Stimulated activated CD8-positive, alpha-beta memory T cell treated with anti-CD3 and anti-CD28 coated beads, Interleukin-12 subunit alpha, Interleukin-12 subunit beta, amount 100 ng/mL, for 24 hours (primary cell): ENCODE measurements around the gene PTPN2.

Source experiments
- DNase-seq: peaks from one replicate; pipeline ENCODE4 v3.0.0-alpha.2; 2020; ENCODE audit errors: extremely low read depth

Gene PTPN2

DNA sequence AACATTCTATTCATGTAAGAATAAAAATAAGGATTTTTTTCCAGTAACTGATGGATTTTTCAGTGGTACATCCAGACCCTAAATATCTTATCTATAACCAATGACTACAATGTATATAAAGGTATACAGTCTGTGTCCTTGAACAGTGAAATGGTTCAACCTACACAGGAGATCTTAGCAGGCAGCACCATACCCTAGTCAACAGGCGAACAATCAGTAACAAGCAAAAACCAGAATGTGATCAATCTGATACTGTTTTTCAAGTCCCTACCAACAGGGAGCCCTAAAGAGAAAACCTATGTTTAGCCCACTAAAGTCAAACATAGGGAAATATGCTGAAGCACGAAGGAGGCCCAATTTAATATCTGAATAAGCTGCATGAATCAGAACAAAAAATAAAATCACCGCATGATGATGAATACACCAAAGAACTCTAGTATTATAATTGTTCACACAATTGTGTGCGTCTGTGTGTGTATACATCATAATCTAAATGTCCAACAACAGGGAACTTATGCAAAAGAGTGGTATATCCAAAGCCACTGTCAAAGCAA lies 26.0 kb downstream of the PTPN2 start:
- DNase-seq, result no peak

DNA sequence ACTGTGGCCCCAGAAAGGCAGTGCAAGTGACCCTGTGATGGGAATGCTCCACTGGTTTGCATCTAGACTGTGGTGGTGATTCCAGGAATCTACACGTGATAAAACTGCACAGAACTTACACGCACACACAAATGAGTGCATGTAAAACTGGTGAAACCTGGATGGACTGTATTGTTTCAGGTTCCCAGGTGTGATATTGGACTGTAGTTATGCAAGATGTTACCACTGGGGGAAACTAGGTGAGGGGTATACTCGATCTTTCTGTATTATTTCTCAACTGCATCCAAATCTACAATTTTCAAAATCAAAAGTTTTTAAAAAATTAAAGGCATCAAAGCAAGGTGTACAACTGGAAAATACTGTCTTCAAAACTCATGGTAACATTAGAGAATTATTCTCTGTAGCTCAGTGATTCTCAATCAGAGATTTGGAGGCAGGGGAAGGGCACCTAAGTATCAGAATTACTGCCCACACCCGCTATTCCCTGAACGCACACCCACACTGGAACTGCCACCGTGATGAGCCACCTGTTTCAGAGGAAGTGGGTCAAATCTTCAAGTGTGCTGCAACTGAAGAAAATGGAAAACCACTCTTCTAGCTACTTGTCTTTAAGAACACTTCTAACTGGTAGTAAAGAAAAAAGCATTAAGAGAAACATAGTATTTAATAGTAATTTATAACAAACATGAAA lies 26.7 kb downstream of the PTPN2 start:
- no peak for DNase-seq

DNA sequence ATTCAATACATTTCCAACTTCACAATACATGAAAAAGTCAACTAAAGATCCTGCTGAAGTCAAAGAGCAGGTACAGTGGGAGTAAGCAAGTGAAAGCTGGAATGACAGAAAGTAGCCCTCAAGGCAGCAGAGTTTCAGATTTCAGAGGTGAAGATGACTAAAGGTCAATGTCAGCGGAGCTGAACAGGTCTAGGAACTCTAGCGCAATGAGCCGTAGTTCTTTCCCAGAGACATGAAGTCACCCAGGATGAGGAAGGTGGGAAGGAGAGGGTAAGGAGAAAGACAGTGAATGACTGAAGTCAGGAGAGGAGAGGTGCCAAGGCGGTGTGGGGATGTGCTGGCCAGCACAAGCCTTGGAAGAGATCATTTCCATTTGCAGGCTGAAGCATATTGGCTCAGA lies 28.1 kb downstream of the PTPN2 start:
- no peak for DNase-seq

DNA sequence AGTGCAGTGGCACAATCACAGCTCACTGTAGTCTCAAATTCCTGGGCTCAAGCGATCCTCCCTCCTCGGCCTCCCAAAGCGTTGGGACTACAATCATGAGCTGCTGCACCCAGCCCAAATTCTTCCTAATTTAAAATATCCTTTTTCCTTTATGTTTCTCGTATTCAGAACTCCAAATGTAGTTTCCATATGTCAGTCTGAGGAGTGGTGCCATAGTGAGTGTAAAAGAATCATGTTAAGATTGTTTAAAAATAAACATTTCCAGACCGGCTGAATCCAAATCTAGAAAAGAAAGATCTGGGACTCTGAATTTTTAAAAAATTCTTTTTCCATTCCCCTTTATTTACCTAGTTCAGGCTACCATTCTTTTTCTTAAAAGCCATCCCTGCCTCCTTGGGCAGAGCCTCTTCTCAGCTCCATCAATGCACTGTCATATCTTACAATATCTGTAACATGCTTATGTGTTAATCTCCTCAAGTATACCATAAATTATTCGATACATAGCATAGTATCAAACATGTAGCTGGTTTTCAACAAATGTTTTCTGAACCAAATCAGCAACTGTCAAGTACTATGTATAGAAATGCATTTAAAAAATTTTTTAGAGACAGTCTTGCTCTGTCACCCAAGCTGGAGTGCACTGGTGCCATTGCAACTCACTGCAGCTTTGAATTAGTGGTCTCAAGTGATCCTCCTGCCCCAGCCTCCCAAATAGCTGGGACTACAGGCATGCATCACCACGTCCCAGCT lies 31.3 kb downstream of the PTPN2 start:
- DNase-seq, result no peak

DNA sequence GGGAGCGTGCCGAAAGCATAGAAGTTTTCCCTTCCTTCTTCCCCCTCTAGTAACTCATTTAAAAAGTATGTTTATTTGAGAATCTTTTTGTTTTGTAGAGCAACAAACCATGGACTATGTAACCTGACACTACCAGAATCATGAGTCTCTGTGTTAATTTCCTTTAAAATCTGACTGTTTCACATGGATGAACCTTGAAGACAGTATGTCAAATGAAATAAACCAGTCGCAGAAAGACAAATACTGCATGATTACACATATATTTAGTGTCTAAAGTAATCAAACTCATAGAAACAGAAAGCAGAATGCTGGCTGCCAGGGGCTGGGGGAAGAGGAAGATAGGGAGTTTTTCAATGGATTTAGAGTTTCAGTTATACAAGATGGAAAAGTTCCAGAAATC lies 32.3 kb downstream of the PTPN2 start:
- DNase-seq, result no peak

DNA sequence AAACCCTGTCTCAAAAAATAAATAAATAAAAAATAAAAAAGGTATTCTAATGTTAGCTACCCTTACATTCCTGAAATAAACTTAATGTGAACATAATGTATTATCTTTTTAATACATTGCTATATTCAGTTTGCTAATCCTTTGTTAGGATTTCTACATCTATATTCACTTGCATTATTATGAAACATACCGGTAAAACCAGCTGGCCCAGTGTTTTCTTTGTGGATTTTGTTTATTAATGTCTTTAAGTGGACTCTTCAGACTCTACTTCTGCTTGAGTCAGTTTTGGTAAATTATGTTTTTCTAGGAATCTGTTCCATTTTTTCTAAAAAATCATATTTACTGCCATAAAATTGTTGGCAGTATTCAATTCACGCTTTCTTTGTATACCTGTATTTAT lies 34.5 kb downstream of the PTPN2 start:
- no peak for DNase-seq

DNA sequence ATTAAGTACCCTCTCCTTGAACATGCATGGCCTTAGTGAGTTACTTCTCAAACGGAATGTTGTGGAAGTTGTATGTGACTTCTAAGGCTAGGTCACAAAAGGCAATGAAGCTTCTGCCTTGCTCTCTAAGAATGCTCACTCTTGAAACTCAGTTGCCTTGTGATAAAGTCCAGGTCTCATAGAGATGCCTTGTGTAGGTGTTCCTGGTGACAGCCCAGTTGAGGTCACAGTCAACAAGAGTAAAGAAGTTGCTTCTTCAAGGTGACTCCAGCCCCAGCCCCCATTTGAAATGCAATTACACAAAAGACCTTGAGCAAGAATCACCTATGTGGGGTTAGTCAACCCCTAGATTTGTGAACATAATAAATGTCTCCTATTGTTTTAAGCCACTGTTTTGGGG lies 35.6 kb downstream of the PTPN2 start:
- DNase-seq, result no peak

DNA sequence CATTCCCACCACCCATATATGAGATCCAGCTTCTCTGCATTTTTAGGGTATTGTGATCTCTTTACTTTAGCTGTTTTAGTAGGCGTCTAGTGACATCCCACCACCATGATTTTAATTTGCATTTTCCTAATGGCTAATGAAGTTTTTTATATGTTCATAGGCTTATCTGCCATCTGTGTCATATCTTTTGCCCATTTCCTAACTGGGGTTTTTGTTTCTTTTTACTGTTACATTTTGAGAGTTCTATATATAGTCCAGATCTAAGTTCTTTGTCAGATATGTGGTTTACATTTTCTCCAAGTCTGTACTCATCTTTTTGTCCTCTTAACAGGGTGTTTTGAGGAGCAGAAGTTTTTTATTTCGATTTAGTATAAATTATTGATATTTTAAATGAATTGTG lies 39.6 kb downstream of the PTPN2 start:
- no peak for DNase-seq

DNA sequence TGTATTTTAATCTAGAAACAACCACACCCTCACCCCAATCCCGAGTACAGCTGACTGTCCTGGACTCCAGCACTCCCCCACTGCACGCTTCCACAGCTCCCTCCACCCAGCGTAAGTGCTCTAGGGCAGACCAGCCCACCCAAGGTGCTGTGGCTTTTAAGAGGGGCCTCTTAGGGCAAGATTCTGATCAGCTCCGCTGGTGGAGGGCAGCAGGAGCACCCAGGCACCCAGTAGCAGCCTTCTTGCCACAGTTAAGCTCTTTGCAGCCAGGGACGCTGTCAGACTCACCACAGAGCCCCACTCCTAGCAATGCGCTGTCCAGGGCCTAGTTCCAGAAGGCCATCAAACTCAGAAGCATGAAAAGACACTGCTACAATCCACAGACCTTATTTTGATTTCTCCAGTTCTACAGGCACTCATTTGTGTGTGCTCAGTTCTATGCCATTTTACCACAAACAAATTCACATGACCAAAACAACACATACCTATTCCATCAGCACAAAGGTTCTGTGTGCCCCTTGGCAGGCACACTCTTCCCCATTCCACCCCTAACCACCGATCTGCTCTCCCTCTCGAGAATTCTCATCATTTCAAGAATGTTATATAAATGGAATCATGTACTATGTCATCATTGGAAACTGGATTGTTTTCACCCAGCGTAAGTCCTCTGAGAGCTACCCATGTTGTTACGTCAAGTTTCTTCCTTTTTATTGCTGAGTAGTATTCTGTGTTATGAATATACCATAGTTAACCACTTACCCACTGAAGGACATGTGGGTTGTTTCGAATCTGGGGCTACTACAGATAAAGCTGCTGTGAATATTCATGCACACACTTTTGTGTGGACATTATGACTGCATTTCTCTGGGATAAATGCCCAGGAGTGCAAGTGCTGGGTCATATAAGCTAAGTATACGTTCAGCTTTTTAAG lies 40.4 kb downstream of the PTPN2 start:
- DNase-seq, result no peak

DNA sequence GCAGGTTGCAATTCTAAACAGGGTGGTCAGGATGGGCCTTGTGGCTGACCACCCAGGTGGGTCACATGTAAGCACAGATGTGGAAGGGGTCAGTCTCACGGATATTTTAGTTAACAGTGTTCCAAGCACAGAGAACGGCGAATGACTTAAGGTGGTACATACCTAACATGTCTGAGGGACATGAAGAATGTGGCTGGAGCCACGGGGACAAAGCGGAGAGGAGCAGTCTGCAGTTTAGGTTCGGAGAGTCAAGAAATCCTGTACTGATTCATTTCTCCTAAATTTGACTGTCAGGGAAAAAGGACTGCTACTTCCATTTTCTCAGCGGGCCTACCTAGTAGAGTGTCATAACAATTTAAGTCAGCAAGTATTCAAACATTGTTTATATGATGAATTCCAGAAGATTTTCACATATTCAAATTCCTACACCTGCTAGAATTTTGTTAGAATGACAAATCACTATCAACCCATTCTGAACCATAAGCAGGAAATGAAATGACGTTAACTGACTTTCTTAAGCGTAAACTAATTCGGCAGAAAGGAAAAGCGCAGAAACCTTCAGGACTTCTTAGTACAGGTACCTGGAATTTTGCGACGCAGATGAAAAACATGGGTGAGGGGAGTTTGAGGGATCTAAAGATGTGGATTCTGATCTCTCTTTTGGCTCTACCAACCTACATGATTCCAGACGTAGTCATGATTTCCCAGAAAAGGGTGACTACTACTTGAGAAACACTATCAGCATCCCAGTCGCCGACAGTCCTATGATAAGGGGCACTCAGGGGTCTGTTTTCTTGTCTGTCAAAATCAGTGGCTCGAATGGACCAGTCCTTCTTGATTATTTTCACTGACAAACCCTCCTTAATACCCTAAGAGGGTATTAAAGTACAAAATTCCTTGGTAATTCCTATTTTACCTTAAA lies 41.3 kb downstream of the PTPN2 start:
- DNase-seq, result no peak

DNA sequence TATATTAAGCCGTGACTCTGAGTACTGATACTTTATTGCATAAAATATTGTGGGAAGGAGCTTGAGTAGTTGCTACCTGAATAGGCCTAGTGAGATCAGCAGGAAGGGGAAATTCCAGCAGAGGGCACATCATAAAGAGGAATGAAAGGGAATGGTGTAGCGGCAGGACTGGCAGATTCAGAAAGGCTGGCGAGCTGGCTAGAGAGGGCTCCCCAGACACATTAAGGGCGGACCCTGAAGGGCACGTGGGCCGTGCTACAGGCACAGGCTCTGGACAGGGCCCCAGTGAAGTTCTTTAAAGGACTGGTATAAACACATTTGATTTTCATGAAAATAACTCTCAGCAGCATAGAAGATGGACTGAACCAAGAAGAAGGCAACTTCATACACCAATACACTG lies 43.0 kb downstream of the PTPN2 start:
- no peak for DNase-seq

DNA sequence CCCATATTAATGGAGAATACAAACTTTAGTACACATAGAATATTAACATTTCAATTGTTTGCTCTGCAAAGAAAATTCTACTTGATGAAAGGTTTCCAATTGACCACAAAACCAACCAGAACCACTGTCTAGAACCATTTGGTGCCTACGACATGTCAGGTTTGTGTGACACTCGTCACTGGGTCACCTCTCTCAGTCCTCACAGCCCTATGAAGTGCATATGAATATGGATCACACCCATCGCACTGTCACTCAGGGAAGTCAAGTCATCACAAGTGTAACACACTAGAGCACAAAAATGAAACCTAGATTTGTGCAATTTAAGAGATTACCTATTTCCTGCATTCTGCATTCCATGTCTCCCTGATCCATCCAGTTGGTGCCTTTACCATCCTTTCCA lies 43.7 kb downstream of the PTPN2 start:
- no peak for DNase-seq

DNA sequence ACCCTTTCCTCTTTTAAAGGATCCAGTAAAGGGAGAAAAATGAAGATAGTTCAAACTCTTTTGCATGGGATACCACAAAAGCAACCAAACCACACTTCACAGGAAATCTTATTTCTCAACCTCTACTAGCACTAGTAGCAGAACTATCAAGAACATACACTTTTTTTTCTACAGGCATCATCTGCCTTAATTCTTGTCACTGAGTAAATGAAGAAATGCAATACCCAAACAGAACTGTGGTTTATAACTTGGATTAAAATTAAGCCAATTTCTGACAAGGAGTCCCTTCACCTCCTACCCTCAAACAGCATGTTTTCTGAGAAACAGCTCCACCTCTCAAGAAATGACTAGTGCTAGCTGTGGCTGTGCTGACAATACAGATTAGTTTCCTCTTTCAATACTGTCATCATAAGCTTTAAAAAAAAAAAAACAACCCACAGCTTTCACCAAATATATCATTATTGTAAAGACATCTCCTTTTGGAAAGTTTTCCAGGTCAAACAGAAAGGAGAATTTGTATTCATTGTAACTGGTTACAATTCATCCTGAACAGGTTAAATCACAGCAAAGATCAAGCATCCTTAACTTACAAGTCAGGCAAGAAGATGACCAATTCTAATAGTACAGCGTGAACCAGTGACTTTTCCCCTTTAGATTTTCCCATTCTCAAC lies 44.4 kb downstream of the PTPN2 start:
- no peak for DNase-seq

DNA sequence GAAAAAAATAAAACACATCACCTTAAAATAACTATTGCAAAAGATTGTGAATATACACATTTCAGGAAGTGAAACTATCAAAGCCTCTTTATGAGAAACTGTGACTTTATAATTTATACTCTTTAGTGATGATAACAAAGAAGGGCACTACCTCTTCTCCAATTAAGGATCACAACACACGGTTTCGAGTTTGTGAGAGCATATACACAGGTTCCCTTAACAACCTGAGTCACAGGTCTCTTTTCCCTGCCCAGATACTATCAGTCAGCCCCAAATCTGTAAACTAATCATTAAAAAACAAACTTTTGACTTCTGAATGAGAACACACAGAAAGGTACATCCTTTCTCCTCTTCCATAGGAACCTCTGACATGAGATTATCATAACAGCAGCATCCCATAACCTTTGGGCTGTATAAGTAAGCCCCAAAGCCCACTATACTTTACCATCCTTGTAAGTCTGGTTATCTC lies 44.9 kb downstream of the PTPN2 start:
- no peak for DNase-seq

DNA sequence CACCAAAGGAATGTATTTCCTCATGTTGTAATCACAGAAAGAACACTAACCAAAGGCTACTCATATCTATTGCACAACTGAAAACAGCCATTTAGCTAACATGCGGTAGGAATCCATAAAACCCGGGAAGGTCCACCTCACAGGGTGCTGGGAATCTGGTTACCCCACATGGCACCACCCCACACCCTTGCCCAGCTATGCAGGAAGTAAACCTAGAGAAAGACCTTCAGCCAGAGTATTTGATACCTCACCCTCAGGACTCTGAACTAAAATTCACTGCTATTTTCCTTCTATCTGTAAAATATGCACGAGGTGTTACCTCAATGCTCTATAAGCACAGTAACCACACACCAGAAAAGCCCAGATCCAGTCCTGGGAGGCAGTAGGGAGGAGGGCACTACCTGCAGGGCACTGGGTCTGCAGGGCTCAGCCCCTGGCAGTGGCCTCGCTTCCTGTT lies 45.8 kb downstream of the PTPN2 start:
- DNase-seq, result no peak

DNA sequence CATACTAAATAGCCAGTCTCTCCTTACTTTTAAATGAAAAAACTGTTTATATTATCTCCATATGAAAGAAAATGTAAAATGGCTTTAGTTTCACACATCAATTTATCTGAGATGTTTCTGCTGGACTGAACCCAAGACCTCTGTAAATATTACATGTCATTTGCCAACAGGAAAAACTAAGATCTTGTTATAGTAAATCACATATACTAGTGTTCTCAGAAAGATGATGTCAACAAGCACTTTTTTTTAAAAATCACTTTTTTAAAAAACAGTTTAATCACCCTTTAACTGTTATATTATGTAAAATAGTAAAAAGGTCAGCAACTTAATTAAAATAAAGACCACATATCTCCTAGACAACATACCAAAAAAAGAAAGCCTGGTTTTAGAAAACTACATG lies 46.3 kb downstream of the PTPN2 start:
- no peak for DNase-seq

DNA sequence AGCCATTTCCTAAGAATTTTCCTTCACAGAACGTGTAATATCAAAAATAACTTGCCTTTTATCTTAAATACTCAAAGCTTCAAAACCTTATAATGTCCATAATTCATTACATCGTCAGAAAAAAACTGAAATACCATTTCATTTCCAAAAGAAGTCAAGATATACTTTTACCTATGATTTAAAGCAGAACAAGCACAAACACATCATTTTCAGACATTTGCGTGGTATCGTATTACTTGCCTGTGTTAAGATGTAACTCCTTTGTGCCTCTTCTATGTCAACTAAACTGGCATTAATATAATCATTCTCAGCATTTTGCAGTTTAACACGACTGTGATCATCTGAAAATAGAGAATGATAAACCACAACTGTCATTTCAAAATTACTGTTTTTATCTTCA lies 47.5 kb downstream of the PTPN2 start:
- no peak for DNase-seq

DNA sequence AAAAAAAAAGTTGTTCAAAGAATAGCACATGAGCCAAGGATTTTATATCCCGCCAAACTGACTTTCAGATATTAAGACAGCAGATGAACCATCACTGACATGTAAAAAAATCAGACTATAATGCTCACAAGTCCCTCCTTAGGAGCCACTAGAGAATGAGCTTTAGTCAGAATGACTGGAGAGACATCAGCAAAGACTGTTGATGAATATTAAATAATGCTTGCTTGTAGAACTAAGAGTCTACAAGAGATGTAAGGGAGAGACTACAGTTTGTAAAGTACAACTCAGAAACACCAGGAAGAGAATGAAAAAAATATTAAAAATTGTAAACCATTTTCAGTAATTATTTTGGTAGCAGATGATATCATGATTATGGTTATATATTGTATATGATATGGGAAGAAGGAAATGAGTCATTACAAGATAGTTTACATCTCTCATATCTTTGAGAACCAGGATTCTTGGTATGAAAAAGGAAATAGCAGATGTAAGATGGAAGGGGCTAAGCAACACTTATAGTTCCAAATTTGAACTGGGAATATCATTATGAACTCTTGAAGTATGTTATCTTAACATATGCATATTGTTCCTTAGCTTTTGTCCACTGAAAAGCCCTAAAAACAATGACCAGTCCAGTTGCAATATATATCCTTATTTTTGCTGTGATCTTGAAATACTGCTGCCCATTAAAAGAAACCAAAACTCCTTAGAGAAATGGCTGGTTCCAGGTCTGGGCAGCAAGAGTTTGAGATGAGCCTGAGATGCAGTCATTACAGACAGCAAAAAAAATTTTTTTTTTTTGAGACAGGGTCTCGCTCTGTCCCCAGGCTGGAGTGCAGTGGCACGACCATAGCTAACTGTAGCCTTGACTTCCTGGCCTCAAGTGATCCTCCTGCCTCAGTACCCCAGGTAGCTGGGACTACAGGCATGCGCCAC lies 55.7 kb downstream of the PTPN2 start:
- no peak for DNase-seq

DNA sequence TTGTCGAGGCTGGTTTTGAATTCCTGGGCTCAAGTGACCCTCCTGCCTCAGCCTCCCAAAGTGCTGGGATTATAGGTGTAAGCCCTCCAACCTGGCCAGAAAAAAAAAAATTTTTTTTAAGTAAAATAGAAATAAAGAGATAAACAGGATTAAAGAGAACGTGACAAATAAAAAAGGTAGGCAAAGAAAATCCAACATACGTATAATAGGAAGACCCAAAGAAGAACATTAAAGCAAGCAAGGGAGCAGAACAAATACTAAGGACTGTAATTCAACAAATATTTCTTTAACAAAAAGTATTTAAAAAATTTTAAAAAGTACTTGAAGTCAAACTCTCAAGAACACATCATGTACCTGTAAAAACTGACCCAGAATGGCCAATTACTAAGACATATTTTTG lies 56.4 kb downstream of the PTPN2 start:
- DNase-seq, result no peak
